Measurements from ENCODE around the gene RFX8. TPM values are rescaled to one million over a fixed set of nuclear protein-coding genes. Genes with fewer than 3 reads are reported as not detected.

RFX8 gene
- total RNA-seq, 2 experiments from 2014 or later: 0.11 TPM; not detected in 1

DNA sequence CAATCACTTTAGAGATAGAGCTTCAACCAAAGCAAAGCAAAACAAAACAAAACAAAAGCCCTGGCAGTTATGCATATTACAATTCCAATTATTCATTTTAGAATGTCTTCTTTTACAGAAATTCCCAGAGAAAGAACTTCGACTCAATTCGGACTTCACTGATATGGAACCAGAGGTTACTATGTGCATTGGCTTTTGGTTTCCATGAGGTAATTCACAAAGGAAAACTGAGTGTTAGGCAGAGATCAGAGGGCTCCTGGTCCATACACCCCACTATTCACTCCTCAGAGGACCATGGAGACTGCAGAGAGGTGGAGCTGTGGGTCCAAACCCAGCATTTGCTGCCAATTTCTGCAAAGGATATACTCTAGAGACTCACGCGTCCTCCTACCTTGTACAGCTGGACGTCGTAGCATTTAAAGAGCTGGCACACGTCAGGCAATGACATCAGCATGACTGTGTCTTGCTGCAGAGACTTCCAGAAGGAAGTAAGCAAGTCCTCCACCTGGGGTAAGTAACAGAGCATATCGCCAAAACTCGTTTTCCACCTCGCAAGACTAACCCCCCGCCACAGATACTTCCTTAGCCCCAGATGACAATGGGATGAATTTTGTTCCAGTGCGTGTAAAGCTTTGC, 56.3 kb downstream of the RFX8 start:
- CTCF ChIA-PET: interaction anchor here (0.6 to 1.5 kb wide), 10 partner anchors 8 to 590 kb away, joined by 3 to 13 read pairs (median 3); no protein-coding TSS in a partner anchor
- POLR2A ChIA-PET: no interaction called here

DNA sequence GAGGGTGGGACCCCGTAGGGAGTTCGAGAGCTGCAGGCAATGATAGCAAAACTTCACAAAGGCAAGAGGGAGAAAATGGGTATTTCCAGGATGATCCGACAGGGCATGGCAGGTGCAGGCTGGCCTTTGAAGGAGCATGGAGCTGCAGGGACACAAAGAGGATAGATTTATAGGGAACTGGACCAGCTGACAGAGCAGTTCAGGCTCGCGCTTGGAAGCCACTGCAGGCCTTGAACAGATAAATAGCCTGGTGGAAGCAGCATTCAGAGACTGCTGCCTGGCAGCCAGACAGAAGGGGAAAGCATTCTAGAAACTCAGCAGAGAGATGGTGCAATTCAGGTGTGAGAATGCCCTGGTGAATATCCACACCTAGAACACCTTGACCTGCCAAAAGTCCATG, 58.3 kb downstream of the RFX8 start:
- POLR2A ChIA-PET: no interaction called here
- CTCF ChIA-PET: interaction anchor here (0.5 kb wide), 1 partner anchor 27 kb away, joined by 3 read pairs; no protein-coding TSS in a partner anchor

DNA sequence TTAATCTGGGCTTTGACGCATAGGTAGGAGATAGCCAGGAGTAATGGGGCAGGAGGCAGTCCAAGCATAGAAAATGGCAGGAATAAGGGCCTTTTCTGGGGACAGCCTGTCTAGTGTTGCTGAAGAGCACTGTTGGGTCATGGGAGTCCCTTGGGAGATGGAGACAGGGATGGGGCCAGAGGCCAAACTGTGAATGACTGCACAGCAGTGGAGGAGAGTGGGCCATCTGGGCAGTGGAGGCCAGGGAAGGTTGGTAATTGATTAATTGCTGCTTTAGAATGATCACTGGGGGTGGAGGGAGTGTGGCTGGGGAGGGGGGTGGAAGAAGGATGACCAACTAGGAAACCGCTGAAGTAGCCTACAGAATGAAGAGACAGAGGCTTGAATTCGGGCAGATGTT, 59.0 kb downstream of the RFX8 start:
- CTCF ChIA-PET: no interaction called here
- POLR2A ChIA-PET: no interaction called here

DNA sequence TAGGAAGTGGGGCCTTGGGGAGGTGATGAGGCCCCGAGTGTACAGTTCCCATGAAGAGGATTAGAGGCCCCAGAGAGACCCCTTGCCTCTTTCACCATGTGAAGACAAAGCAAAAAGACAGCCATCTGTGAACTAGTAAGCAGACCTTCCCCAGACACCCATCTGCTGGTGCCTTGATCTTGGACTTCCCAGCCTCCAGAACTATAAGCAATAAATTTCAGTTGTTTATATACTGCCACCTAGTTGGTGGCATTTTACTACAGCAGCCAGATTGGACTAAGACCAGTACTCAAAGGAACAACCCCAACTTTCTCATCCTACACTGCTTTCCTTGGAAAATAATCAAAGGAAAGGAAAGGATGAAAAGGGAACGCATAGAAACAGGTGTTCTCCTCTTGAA, 59.7 kb downstream of the RFX8 start:
- POLR2A ChIA-PET: no interaction called here
- CTCF ChIA-PET: no interaction called here

DNA sequence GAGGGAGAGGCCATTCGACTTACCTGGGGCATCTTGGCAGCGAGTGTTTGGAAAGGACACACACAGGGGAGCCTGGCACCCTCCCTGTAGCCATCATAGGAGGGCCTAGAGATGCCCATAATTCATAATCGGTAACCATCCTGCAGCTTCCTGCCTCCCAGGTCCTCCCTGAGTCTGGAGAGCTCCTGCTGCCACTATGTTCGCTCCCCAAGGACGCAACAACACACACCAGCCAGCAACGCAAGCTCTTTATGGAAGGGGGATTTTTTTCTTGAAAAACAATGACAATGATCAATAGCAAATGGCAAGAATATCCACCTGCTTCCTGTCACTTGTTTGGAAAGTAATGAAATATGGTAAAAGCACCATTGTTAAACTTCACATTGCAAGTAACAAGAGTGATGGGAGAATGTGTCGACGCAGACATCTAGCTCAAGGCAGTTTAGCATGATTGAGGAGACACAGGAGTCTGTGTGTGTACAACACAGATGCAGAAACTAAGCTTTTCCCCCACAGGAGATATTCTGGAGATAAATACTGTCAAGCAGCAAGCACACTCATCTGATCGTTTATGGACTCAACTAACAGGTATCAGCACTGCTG, 62.7 kb downstream of the RFX8 start:
- CTCF ChIA-PET: no interaction called here
- POLR2A ChIA-PET: no interaction called here

DNA sequence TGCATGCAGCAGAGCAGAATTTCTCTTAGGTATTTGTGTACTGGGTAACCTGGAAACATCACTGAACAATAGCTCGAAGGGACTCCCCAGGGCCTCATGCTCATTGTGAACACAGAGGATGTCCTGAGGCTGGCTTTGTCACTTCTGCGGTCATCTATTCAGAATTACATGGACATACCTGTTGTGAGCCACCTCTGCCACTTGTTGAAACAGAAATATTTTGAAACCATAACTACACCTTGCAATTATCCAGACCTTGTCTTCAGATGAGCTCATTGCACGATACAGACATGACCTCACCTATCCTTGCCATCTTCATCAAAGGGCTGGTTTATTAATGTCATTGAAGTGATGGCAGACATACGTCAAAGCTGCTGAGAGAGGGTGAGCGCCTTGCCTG, 64.2 kb downstream of the RFX8 start:
- CTCF ChIA-PET: interaction anchor here (1.0 kb wide), 1 partner anchor 8 kb away, joined by 4 read pairs; no protein-coding TSS in a partner anchor
- POLR2A ChIA-PET: no interaction called here

DNA sequence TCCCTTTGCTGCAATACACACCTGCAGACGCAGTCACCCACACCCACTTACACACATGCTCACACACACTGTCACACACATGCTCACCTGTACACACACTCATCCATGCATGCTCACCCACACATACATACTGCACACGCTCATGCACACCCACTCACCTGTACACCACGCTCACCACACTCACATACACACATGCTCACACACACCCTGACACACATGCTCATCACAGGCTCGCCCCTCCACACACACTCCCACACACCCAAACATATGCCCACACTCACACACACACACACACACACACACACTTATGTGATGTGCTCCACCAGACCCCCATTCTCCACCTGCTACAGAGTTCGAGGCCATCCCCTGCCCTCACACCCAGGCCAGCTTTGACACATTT, 64.8 kb downstream of the RFX8 start:
- POLR2A ChIA-PET: no interaction called here
- CTCF ChIA-PET: interaction anchor here (1.0 kb wide), 1 partner anchor 9 kb away, joined by 4 read pairs; no protein-coding TSS in a partner anchor

DNA sequence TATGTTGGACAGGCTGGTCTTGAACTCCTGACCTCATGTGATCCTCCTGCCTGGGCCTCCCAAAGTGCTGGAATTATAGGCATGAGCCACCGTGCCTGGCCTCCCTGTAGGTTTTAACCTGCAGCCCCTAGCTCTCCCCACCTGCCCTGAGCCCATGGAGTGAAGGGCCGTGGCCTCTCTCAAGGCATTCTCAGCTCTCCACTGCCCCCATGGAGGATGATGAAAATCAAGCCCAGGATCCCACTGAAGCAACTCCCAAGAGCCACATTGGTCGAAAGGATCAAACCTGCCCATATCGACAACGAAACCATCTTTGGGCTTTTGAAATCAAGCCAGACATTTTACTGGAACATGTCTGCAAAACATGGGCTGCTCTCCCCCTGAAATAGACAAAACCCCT, 65.2 kb downstream of the RFX8 start:
- ChIA-PET POLR2A (no interaction called here), CTCF (no interaction called here)

DNA sequence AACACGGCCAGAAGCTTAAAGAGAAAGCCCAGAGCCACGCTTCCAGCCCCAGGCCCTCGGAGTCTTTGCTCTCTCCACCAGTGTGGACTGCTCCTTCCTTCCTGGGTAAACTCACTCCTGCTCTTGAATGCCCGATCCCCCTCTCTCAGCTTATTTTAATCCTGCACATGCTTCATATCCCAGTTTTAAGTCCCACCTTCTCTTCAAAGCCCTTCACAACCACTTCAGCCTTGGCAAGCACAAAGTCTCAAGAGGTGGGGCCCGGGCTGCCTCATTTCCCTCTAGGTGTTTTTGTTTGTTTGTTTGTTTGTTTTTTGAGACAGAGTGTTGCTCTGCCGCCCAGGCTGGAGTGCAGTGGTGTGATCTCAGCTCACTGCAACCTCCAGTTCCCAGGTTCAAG, 66.0 kb downstream of the RFX8 start:
- POLR2A ChIA-PET: no interaction called here
- CTCF ChIA-PET: no interaction called here

DNA sequence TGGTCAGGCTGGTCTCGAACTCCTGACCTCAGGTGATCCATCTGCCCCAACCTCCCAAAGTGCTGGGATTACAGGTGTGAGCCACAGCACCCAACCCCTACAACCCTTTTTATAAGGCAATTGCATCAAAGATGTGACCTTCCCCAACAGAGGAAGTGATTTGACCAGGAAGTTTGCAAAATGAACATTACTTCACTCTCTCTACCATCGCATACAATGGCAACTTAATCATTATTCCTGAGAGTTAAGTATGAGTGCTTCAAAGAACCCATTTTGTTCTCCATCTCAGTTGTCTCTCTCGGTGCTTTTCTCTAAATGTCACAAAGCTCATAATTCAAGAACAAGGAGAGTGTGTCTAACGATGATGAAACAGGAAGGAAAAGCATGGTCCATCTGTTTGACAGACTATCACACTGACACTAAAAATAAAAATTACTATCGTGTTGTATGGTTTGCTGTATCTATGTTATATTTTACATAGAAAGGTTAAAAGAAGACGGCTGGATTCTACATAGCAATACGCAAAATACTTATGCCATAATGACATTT, 69.5 kb downstream of the RFX8 start:
- POLR2A ChIA-PET: no interaction called here
- CTCF ChIA-PET: no interaction called here

DNA sequence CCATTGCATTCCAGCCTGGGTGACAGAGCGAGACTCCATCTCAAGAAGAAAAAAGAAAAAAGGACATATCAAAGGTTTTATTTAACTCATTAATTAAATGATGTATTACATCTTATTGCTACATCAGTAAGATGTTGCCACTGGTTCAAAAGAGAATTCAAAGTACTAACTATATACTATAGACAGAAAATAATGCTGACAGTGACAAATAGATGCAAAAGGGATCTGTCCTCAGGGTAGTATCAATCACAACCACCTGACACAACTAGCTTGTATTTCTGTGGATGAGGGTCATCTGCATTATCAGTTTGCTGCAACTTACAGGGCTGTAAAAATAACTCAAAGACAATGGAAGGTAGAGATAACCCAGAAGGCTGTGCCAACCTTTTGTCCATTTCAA, 71.2 kb downstream of the RFX8 start:
- CTCF ChIA-PET: interaction anchor here (0.7 kb wide), 1 partner anchor 82 kb away, joined by 3 read pairs; no protein-coding TSS in a partner anchor
- POLR2A ChIA-PET: no interaction called here

DNA sequence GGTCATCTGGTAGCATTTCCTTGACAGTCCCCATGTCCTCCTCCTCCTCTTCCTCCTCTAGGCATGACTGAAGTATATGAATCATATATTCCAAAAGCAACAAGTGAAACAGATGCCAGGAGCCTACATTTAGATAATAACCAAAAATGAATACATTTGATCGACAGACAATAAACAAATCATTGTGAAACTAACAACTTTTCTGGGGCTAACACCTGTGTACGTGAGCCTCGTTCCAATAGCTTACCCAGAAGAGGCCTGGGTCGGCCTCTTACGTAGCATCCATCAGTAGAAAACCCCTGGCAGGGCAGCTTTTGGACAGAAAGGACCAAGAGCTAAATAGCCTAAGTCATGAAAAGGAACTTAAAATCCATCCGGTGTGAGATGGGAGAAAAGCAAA, 72.3 kb downstream of the RFX8 start:
- ChIA-PET POLR2A (no interaction called here), CTCF (no interaction called here)

DNA sequence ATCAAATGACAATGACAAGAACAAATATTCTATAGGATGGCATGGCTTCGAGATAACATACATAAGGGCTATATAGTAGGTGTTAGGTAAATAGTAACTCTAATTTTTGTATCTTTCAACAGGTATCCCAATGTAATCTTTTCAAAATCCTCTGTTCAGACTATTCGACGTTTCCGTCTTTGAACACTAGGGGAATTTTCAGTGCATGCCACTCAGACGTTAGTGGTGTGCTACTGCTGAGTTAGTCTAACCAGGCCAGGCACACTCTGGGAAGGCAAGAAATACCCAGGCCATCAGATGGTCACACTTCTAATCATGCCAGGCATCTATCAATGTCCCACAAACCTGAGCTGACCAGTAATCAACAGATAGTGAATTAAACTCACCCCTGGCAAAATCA, 73.0 kb downstream of the RFX8 start:
- POLR2A ChIA-PET: no interaction called here
- CTCF ChIA-PET: no interaction called here

DNA sequence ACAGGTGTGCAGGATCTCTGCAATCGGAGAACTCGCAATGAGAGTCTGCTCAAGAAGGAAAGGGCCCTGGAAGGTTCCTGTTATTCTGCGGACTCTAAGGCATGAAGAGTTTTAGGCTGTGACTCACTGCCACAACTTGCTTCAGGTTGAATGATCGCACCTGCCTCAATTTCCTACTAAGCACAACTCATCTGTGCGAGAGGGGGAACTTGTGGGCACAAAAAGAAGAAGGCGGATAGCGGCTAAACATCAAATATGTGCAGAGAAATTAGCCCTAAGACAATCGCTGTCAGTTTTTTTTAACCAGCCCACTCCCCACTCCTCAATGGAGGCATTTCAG, 73.6 kb downstream of the RFX8 start:
- CTCF ChIA-PET: interaction anchor here (0.6 kb wide), 1 partner anchor 154 kb away, joined by 4 read pairs; no protein-coding TSS in a partner anchor
- POLR2A ChIA-PET: no interaction called here

DNA sequence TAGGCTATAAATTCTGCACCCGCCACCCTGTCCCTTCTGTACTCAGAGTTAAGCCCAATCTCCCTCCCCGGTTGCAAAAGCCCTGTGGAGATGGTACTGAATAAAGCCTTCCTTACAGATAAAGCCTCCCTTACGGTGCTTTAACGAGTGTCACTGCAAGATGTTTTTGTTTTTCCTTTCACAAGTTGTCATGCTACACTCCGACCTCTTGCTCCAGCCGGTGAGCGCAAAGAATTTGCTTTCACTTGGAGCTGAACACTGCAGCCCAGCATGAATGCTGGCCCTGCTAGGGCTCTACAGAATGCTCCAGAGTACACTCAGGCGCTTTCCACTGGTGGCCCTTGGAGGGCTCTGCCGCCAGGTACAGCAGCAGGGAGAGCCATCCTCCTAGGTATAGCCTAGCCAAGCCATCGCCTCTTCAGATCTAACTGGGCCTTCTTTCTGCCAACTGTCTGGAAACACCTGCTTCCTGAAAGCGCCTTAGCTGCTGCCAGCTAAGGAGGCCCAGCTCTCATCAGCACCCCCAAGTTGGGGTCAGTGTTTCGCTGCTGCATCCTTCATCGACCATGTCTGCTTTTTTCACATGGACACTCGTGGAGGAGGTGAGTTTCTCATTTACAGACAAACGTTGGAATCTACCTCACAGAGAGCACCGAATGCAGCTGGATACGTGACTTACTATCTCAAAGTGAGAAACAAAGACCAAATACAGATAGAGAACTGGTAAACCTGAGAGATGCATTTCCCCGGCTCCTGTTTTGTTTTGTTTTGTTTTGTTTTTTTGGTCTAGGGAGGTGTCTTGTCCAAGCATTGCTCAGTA, 74.2 kb downstream of the RFX8 start:
- ChIA-PET CTCF (interaction anchor here (0.6 kb wide), 1 partner anchor 153 kb away, joined by 4 read pairs; no protein-coding TSS in a partner anchor), POLR2A (no interaction called here)

DNA sequence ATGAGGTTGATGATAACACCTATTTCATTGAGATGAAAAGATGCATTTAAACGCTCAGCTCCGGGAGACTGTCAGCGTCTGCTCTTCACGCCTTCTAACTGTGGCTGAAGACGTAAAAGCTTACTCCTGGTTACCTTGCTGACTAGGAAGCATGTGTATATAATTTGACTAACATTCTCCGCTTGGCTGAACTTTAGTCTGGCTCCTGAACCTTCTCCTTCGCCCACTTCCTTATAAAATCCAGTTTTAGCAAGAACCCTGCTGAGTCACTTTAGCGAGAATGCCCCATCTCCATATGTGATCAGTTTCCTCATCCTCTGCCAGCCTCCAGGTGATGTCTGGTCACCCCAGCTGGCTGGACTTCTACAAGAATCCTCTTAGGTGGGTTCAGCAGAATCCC, 74.9 kb downstream of the RFX8 start:
- ChIA-PET POLR2A (no interaction called here), CTCF (interaction anchor here (1.3 kb wide), 1 partner anchor 19 kb away, joined by 3 read pairs; no protein-coding TSS in a partner anchor)

DNA sequence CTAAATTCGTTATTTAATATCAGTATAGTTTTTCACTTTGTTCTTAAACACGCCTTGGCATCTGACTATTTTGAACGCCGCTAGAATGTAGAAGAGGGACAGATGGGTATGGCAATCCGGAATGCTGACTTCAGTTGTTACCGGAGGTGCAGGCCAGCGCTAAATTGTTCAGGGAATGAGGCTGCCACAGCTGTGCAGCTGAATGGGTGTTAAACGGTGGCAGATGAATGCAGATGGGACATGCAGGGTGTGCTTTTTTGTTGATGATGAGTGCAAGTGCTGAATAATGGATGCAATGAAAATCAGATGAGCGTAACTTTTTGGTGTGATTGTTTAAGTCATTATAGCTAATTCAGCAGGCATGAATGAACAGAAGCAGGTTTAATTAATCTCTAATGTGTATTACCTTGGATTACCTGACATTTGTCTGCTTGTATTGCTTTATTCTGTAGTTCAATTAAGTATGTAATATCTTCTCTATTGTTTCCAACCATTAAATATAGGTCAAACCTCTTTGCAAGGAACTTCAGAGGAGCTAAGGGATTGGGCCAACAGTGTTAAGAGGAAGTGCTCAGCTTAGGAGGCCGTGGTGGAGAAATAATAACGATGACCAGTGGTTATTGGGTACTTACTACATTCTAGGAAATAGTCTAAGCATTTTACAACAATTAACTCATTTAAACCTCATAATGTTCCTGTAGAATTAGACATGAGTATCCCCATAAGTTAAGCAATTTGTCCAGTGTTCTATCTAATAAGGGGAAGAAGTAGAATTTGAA, 75.7 kb downstream of the RFX8 start:
- POLR2A ChIA-PET: no interaction called here
- CTCF ChIA-PET: interaction anchor here (1.3 kb wide), 1 partner anchor 20 kb away, joined by 3 read pairs; no protein-coding TSS in a partner anchor

DNA sequence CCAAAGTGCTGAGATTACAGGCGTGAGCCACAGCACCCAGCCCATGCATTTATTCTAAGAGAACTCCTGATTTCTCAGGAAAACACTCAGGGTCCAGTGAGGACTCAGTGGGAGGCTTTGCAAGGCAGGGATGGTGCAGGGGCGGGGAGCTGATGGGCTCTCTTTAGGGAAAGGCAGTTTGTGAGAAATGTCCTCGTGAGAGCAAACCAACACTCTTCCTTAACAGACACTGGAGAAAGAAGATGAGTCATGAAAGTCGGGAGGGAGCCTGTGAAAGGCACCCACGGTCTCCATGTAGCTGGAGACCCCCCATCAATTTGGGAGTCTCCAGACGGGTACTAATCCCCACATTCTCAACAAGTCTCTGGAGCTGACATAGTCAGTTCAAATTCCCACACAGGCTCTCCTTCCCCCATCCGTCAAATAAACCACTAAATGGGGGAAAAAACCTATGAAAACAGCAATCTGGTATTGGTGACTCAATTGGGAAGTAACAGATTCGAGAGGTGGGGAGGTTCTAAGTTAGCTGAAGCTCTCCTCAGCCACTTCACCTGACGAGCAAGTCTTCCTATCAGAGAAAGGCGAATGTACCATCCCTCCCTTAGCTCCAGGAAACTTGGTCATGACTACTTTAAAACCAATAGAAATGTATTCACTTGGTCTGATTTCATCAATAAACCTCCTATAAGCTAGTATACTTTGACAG, 76.6 kb downstream of the RFX8 start:
- CTCF ChIA-PET: interaction anchor here (1.3 kb wide), 1 partner anchor 56 kb away, joined by 4 read pairs; no protein-coding TSS in a partner anchor
- POLR2A ChIA-PET: no interaction called here

DNA sequence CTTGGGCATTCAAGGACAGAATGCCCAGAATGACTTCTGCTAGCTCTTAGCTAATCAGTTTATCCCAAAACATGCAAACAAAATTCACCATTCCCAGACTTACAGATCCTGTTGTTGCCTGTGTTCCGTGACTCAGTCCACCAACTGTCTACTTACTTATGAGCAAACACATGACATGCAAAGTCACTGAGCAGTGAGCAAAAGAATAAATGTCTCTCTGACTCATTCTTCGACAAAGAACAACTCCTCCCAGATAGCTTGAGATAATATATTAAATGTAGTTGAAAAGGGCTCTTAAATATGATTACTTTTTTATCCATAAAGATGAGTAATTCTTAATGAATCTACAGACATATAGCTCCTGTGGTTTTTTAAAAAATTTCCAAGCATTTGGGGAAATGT, 78.6 kb downstream of the RFX8 start:
- ChIA-PET CTCF (no interaction called here), POLR2A (no interaction called here)
